Activated CD8-positive, alpha-beta T cell treated with anti-CD3 and anti-CD28 coated beads for 36 hours (primary cell): ENCODE measurements around the gene ZC2HC1B. TPM values are rescaled to one million over a fixed set of nuclear protein-coding genes. Genes with fewer than 3 reads are reported as not detected.

Experiments used
- ATAC-seq: fragments of 200-7000 bp; cut with Tn5 transposase; one replicate; pipeline ENCODE4 v1.10.0; 2021; ENCODE audit warnings: mild to moderate bottlenecking, moderate library complexity
- CTCF ChIA-PET: fragments of 350-600 bp; sonication (Branson Sonifier 250); formaldehyde crosslinking; loops from one replicate; lab custom pipeline; 2021; ENCODE audit warnings: antibody characterized with exemption; lab: Charles Lee
- POLR2A ChIA-PET: fragments of 350-600 bp; sonication (Branson Sonifier 250); formaldehyde crosslinking; loops from one replicate; lab custom pipeline; 2021; ENCODE audit warnings: antibody characterized with exemption; lab: Charles Lee
- DNase-seq: peaks from one replicate; pipeline ENCODE4 v3.0.0-alpha.2; 2020
- H3K27ac Mint-ChIP-seq: one replicate; pipeline ENCODE4 v1.8.0; 2021; ENCODE audit warnings: mild to moderate bottlenecking, mixed read lengths
- H3K27me3 Mint-ChIP-seq: one replicate; pipeline ENCODE4 v1.8.0; 2021; ENCODE audit warnings: mixed read lengths
- H3K36me3 Mint-ChIP-seq: one replicate; pipeline ENCODE4 v1.8.0; 2021; ENCODE audit warnings: low read depth, mixed read lengths
- H3K4me1 Mint-ChIP-seq: one replicate; pipeline ENCODE4 v1.8.0; 2021; ENCODE audit warnings: low read depth, mixed read lengths
- H3K4me3 Mint-ChIP-seq: one replicate; pipeline ENCODE4 v1.8.0; 2021; ENCODE audit warnings: mild to moderate bottlenecking, moderate library complexity, mixed read lengths
- H3K9me3 Mint-ChIP-seq: one replicate; pipeline ENCODE4 v1.8.0; 2021; ENCODE audit warnings: mixed read lengths
- CTCF ChIP-seq: fragments of 200-600 bp; IDR thresholded peaks from one replicate; pipeline ENCODE4 v1.8.0; 2022; ENCODE audit warnings: antibody characterized with exemption, mild to moderate bottlenecking
- intact Hi-C: fragments of 100-400 bp; cut with micrococcal nuclease; formaldehyde crosslinking; loops from one replicate; pipeline ENCODE4 v1.10.0; 2022
- total RNA-seq, 2 experiments: library from RNA; stranded (reverse); gene quantifications; one replicate each; pipeline ENCODE4 v1.2.3, GENCODE V29; 2021

ZC2HC1B gene
- total RNA-seq, 2 experiments from 2014 or later: not detected

- H3K27ac Mint-ChIP-seq: no peak overlapping the region
- no peak overlapping the region for H3K4me3 Mint-ChIP-seq
- no peak for DNase-seq
- H3K27me3 Mint-ChIP-seq: no peaks in the 10 kb centered on the region
- intact Hi-C loops: no loop called here
- TF ChIP-seq CTCF: no peak
- CTCF ChIA-PET: no interaction called here
- ATAC-seq: peak; percentile 42
- H3K4me1 Mint-ChIP-seq: peaks cover 3% of the 10 kb centered on the region
- POLR2A ChIA-PET: no interaction called here
- peaks cover 4% of the 10 kb centered on the region for H3K36me3 Mint-ChIP-seq
- peaks cover 14% of the 10 kb centered on the region for H3K9me3 Mint-ChIP-seq
Measured at GRCh38 chr6:143877584-143878271, 13.5 kb downstream of the ZC2HC1B start.

GRCh38 chr6:143878272-143878760 lies 14.0 kb downstream of the ZC2HC1B start:
- no peak for TF ChIP-seq CTCF
- Mint-ChIP-seq H3K27me3 (no peaks in the 10 kb centered on the region), H3K36me3 (peaks cover 4% of the 10 kb centered on the region), H3K9me3 (peaks cover 14% of the 10 kb centered on the region), H3K4me1 (no peaks in the 10 kb centered on the region), H3K4me3 (no peak overlapping the region), H3K27ac (no peak overlapping the region)
- ChIA-PET POLR2A (no interaction called here), CTCF (no interaction called here)
- DNase-seq: no peak
- intact Hi-C loops: no loop called here
- no peak for ATAC-seq

- Mint-ChIP-seq H3K27me3 (no peaks in the 10 kb centered on the region), H3K4me3 (no peak overlapping the region), H3K27ac (no peak overlapping the region), H3K36me3 (peaks cover 2% of the 10 kb centered on the region), H3K4me1 (no peaks in the 10 kb centered on the region), H3K9me3 (peaks cover 13% of the 10 kb centered on the region)
- intact Hi-C loops: no loop called here
- CTCF ChIA-PET: no interaction called here
- POLR2A ChIA-PET: no interaction called here
- DNase-seq: no peak
- TF ChIP-seq CTCF: no peak
- no peak for ATAC-seq
Measured at GRCh38 chr6:143880412-143880811, 16.1 kb downstream of the ZC2HC1B start.

GRCh38 chr6:143882401-143882930 lies 18.2 kb downstream of the ZC2HC1B start:
- H3K27ac Mint-ChIP-seq: no peak overlapping the region
- no peaks in the 10 kb centered on the region for H3K4me1 Mint-ChIP-seq
- H3K36me3 Mint-ChIP-seq: no peaks in the 10 kb centered on the region
- ChIA-PET POLR2A (no interaction called here), CTCF (interaction anchor here (1.4 kb wide), 1 partner anchor 59 kb away, joined by 4 read pairs; no protein-coding TSS in a partner anchor)
- DNase-seq (no peak), ATAC-seq (no peak)
- H3K4me3 Mint-ChIP-seq: no peak overlapping the region
- TF ChIP-seq CTCF: no peak
- H3K9me3 Mint-ChIP-seq: peaks cover 4% of the 10 kb centered on the region
- intact Hi-C loops: no loop called here
- H3K27me3 Mint-ChIP-seq: no peaks in the 10 kb centered on the region
